RPMI7951 (cell line): ENCODE measurements around the gene SLC30A9. TPM values are rescaled to one million over a fixed set of nuclear protein-coding genes. Genes with fewer than 3 reads are reported as not detected.

Source experiments
- DNase-seq: peaks from one replicate; pipeline ENCODE4 v3.0.0-alpha.2; 2012; ENCODE audit warnings: low read depth
- total RNA-seq: library from RNA; depleted of rRNA; stranded (reverse); fragments of >200 nt; shearing (Covaris generic); gene quantifications from 2 replicates; pipeline ENCODE4 v1.2.3, GENCODE V29; 2014; rRNA removed

Gene SLC30A9
- total RNA-seq, 1 experiment from 2014 or later = 52.1 TPM

GRCh38 chr4:42136371-42136770 lies 146.0 kb downstream of the SLC30A9 start:
- no peak for DNase-seq

Other genes starting within 250 kb of the SLC30A9 start
- gene PHOX2B, start 241.8 kb upstream of the SLC30A9 start, total RNA-seq = not detected in 2 replicates
- gene TMEM33, start 55.1 kb upstream of the SLC30A9 start, total RNA-seq = 47.8 and 55.5 TPM in 2 replicates
- 0.10 TPM in 1 of 2 replicates, not detected in the other for gene DCAF4L1, start 8.8 kb upstream of the SLC30A9 start, total RNA-seq
- not detected in 2 replicates for gene BEND4, start 162.1 kb downstream of the SLC30A9 start, total RNA-seq